NK-92 (cell line): ENCODE results near the gene ST13.
A peak's percentile ranks its signal among the peaks of the same experiment; 100 is the strongest.
"Not testable (repeated sequence)": the region's sequence is repeated elsewhere in the genome, so short reads cannot be mapped to it uniquely, and the experiment has no call there.

Experiments used
- DNase-seq: peaks from one replicate; lab custom pipeline; 2025; ENCODE audit not compliant: unreplicated experiment; lab: John Stamatoyannopoulos, UW

ST13 gene

DNA sequence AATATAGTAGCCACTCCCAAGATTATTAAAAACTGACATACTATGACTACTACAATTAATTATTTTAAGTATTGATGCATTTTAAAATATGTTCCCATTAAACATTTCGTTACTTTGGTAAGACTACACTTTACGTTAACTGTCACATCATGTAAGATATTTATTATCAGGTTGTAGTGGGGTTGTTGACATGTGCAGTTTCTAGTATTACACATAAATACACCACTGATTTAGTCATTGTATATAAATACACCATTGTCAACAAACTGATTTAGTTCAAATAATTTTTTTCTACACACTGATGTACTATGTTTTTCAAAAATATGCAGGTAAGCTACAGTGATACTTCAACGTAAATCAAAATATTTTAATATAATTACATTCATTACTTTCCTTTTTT lies 11.5 kb downstream of the ST13 start:
- DNase-seq = no peak

DNA sequence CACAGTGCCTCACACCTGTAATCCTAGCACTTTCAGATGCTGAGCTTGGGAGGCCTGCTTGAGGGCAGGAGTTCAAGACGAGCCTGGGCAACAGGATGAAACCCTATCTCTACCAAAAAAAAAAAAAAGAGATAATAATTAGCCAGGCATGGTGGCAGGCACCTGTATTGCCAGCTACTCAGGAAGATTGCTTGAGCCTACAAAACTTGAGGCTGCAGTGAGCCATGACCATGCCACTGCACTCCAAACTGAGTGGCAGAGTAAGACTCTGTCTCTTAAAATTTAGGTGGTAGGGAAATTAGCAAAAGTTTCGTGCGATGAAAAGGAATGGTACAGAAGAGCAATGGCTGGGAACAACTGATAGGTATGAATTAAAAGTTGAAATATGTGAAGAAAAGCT lies 18.0 kb downstream of the ST13 start:
- DNase-seq = no peak

DNA sequence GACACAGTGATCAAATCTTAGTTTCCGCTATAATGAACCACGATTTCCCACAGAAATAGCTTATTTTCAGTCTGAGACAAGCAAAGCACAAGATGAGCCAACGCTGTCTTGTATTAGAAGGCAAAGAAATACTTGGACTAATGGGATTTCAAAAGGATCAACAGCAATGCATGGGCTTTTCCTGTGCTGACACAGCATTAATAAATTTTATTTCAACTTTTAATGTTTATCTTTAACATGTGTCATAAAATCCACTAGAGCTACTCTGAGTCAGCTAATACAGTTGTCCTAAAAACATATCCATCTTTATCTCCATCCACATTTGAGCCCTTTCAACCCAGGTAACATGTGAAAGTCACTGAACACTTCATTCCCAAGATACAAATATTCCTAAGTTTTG lies 21.8 kb downstream of the ST13 start:
- no peak for DNase-seq

DNA sequence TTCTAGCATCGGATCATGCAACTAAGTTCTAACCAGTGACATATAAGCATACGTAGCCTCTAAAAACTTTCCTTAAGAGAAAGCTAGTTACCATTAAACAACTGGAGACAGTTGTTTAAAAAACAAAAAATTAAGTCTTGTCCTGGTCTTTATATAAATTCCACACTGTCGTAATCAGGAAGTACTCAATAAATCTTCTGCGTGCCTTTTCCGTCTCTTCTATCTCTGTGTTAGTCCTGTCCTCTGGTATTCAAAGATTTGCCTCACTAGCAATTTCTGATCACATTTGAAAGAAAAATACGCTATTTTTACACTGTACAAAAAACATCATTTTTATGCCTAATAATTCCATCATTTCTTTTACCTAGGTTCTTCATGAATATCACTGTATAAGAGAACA lies 27.3 kb downstream of the ST13 start:
- no peak for DNase-seq

DNA sequence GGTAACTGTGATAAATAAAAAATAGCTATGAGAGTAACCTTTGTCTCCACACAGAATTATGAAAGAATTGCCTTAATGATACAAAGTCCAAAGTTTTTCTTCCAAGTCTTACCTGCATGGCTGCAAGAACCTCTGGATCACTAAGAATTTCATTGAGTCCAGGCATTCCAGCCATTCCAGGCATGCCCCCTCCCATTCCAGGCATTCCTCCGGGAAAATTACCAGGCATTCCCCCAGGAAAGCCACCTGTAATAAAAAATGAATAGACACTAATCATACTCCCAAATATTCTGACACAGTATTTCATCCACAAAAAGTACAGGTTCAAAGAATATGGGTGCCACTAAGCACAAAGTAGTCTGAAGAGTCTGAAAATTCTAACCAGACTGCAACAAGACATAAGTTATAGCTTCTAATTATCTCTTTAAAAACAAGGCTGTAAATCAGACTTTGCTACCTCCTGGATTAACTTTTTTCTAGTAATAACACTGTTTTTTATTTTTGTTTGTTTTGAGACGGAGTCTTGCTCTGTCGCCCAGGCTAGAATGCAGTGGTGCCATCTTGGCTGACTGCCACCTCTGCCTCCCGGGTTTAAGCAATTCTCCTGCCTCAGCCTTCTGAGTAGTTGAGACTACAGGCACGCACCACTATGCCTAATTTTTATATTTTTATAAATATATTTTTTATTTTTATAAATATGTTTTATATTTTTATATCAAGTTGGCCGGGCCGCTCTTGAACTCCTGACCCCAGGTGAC lies 29.3 kb downstream of the ST13 start:
- no peak for DNase-seq

DNA sequence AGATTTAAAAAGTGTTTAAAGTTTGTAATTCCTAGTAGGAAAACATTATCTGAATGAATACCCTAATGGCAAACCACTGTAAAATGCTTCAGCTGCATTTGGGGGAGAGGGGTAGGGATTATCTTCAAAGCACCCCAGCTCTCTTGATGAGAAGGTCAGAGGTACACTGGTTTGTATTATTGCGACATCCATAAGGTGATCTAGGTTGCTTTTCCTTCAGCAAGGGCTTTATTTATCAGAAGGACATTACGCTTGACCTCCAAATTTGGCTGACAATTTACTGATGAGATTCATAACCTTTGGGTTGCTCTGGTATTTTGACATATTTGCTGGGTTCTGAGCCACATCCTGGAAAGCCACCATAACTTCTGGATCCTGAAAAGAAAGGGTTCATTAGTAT lies 30.1 kb downstream of the ST13 start:
- DNase-seq = not testable (repeated sequence)

DNA sequence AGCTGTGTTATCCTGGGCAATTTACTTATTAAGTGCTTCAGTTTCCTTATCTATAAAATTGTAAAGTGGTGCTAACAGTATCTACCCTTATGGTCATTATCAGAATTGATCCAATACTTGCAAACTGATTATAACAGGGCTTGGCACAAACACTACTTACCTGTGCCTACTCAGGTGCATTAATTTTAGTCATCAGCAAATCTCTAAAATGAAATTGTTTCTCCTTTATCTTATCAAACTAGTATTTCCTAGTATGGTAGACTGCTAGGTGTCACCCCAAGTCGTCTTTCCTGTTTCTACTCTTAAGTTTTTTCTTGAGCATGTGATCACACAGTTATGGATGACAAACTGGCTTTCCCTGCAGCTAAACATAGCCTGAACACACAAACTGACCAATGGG lies 33.0 kb downstream of the ST13 start:
- DNase-seq = no peak

DNA sequence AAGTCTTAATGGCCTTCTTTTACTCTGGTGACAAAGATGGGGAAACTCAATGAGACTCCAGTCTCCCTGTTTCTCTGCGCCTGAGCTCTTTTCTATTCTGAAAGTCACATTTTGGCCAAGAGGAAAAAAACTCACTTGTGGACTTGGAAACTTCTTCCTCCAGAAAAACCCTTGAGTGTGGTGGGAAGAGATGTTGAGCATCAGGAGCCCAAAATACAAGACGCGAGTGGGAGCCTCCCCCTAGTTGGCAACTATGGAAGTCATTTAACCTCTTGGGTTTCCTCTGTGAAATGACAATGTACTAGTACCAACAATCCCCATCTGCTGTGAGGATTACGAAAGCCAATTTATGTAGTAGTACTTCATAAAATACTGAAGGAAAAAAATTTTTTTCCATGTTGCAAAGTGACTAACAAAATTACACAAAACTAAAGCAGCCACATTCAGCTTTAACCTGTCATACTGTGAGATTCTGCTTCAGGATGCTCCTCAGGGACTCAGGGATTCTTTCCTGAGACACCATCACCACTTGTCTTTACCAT lies 36.8 kb downstream of the ST13 start:
- no peak for DNase-seq

DNA sequence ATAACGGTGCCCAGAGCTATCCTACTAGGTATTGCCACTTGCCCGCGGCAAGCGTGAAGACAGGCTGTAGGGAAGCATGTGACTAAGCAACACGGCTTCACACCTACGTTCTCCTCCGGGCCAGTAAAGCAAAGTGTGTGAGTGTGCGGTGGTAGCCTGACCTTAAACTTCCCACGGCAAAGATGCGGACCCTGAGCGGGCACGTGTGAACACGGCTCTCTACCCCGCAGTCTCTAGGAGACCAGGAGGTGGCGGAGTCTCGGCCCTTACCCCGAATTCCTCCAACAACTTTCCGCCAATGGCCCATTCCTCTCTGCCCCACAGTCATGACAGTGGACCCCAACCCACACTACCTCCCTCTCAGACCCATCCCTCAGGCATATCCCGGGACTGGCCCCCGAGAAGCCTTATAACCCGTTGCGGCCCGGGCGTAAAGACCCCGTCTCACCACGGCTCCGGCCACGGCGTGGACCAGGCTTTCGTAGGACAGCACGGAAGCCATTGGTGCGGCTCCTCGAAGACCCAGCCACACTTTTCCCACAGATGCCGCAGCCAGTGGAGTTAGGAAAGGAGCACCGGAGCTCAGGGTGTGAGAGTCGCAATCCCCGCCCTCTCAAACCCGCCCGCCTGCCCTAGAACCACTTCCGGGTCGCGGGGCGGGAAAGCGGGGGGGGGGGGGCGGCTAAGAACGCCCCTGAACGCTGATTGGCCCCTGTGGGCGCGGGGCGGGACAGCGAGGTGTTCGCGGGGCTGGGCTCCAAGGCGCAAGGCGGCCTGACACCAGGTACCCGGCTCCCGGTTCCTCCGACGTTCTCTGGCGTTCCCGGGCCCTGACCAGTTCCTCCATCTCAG lies 37.5 kb downstream of the ST13 start, which contains the start of gene SLC25A17:
Gene SLC25A17, minus strand, starts transcription at position 600 of the 852 bp plus-strand sequence. Its CDS starts 98 bp downstream, at position 502.
- DNase-seq = peak; percentile 37

DNA sequence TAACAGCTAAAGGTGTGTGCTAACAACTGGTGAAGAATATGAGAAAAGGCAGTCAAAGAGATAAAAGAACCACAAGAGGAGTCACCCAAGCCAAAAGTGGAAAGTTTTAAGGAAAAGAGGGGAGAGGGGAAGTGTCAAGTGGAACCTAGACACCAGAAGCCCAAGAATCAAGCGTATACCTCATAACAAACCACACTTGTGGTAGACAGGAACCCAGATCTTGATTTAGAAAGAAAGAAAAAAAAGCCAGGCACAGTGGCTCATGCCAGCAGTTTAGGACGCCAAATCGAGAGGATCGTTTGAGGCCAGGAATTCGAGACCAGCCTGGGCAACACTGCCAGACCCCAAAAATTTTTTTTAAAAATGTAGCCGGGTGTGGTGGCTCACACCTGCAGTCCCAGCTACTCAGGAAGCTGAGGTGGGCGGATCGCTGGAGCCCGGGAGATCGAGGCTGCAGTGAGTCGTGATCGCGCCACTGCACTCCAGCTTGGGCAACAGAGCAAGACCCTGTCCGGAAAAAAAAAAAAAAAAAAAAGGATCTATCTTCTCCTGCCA lies 38.2 kb downstream of the ST13 start:
- no peak for DNase-seq

DNA sequence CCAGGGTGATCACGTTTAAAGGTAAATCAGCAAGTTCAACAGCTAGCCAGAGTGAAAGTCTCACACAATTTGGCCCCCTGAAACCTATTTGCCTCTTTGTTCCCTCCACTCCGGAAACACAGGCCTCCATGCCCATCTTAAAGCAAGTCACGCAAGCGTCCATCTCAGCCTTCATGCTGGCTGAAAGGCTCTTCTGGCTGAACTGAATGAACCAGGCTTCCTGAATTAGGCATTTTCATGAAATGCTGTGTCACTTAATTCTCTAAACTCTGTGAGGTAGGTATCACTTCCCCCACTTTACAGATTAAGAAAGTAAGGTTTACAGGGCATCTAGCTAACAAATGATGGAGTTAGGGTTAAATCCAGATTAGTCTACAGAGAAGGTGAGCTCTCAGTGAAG lies 38.7 kb downstream of the ST13 start:
- DNase-seq = no peak

DNA sequence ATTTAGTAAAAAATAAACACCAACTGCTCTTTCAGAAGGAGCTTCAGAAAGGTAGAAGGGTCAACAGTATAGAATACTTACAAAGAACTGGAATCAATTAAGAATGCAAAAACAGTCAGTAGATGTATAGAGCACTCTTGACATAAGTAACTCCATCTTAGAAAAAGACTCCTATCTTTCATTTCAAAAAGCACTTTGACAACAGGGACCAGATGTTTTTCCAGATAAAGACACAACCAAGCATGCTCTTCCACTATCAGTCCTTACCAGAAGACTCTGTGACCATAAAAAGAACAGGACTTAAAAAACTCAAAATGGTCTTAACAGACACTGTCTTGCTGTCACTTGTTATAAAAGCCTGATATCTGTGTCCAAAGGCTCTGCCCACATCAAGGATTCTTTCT lies 42.5 kb downstream of the ST13 start:
- DNase-seq = no peak

DNA sequence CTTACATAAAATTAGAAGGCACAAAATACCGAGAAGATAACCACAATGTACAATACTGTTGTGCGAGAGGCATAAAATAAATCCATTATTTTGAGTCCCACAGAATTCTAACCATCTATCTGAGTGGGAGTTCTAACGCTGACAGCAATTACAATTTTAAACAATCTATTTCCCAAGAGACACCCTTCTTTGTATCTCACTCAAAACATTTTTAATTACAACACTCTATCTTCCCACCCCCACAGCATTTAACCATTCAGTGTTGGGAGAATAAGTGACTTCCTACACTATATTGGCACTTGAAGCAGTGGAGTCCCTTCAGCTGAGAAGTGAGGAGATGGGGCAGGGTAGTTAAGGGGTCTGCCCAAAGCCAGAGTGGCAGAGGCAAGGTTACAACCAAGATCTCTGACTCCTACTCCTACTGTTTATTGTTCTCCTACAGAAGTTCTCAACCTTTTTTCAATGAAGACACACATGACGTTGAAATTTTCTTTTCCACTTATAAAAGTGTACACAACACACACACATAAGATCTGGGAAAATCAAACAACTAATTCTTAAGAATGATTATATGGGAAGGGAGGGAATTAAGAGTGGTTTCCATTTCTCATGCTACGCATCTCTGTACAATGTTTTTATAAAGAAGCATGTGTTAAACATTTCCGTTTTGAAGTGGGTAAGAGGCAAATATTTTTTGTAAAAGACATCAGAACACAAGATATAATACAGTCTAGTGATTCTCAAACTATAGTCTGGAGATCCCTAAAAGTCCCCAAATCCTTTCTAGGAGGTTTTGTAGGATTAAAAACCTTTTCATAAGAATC lies 48.2 kb downstream of the ST13 start:
- DNase-seq = no peak

DNA sequence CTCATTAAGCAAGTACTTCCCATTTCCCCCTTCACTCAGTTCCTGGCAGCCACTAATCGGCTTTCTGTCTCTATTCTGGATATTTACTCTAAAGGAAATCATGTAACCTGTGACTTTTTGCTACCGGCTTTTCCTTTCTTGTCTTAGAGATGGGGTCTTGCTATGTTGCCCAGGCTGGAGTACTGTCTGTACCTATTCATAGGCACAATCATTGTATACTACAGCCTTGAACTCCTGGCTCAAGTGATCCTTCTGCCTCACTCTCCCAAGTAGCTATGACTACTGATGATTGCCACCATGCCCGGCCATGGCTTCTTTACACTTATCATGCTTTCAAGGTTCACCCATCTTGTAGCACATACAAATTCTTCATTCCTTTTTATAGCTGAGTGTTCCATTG lies 49.7 kb downstream of the ST13 start:
- DNase-seq = no peak

DNA sequence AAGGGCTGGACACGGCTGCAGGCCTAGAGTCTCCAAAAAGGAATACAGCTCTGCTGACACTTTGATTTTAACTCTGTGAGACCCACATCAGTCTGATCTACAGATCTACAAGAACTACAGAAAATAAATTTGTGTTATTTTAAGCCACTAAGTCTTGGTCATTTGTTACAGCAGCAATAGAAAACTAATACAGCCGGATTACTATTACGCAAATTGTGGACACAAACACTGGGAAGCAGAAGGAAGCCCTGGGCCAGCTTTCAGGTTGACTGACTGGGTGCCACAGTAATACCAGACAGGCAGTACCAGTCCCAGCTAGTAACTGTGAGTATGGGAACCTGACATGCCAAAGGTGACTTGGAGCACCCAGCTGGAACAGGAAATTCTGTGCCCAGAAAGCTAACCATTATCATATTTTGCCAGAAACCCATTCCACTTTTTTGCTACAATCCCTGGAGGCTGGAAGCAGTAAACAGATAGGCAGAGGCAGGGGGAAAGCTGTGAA lies 50.7 kb downstream of the ST13 start:
- DNase-seq = no peak

DNA sequence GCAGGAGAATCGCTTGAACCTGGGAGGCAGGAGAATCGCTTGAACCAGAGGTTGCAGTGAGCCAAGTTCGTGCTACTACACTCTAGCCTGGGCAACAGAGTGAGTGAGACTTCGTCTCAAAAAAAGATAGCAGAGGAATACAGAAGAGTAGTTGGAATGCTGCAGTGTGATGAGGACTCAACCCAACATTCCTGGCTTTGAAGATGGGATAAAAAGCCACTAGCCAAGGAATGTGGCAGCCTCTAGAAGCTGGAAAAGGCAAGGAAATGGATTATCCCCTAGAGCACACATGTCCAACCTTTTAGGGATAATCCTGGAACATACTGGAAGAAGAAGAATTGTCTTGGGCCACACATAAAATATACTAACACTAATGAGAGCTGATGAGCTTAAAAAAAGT lies 51.2 kb downstream of the ST13 start:
- no peak for DNase-seq

DNA sequence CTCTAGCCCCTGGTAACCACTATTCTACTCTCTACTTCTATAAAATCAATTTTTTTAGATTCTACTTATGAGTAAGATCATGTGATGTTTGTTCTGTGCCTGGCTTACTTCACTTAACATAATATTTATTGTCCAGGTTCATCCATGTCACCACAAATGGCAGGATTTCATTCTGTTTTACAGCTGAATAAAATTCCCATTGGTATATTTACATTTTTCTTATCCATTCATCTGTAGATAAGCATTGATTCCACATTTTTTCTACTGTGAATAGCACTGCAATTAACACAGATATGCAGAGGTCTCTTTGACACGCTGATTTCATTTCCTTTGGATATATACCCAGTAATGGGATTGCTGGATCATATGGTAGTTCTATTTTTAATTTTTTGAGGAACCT lies 53.1 kb downstream of the ST13 start:
- DNase-seq = no peak

DNA sequence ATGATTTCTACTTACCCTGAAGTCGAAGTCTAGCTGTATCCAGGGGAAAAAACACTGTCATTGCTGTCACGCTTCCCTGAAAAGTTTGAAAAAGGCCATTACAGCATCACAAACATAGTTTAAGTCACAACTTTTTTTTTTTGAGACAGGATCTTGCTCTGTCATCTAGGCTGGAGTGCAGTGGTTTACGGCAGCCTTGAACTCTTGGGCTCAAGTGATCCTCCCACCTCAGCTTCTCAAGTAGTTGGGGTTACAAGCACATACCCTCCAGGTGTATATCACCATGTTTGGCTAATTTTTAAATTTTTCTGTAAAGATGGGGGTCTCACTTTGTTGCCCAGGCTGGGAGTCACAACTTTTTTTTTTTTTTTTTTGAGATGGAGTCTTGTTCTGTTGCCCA lies 57.4 kb downstream of the ST13 start:
- no peak for DNase-seq

DNA sequence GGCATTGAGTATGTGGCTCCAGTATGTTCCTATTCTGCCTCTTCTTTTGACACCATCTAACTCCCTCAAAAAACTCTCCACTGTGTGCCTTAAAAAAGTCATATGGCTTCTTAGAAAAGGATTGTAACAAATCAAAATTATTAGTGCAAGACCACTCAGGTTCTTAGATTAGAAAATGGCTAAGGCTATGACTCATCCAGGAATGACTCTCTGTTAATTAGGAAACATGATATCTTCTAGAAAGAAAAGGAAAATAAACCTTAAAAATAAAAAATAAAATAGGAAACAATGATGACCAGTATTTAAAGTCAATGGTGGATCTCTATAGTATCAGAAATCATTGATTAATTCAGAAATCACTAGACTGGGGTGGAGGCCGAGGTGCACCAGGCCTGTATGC lies 59.0 kb downstream of the ST13 start:
- DNase-seq = no peak

DNA sequence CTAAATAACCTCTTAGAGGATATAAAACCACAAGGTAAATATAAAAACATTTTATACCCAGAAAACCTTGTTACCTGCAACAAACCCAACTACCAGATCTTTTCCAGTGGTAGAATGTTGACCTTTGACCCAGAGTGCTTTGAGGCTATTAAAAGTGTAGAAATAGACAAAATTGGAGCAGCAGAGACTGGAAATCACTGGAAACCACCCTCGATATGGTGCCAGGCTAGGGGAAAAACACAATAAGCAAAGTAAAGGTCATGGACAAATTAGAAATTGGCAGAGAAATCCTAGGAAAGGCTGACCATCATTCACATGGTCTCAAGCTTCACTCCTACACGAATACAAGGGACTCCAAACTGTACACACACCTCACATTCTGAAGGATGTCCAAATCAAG lies 64.0 kb downstream of the ST13 start:
- DNase-seq = no peak

DNA sequence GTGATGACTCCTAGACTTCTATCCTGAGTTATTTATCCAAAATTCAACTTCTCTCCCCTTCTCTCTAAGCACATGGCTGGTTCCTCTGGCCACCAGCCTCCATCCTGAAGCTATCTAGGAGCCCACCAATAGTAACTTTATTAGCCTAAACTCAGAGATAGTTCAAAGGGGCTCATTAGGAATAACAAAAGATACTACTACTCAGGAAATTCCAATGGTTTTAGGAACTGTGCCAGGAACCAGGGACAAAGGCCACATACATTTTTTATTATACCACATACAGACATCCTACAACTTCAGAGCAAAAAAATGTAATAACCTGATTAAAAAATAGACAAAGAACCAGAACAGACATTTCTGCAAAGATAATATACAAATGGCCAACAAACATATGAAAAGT lies 65.2 kb downstream of the ST13 start:
- no peak for DNase-seq
